IMR-90 (cell line): ENCODE data around the gene SPARC. TPM values are rescaled to one million over a fixed set of nuclear protein-coding genes. Genes with fewer than 3 reads are reported as not detected.

Source experiments
- ATAC-seq: fragments of 200-7000 bp; cut with Tn5 transposase; 2 replicates; pipeline ENCODE4 v1.9.1; 2020; ENCODE audit warnings: low read depth, mild to moderate bottlenecking, moderate library complexity
- BruUV-seq: library from RNA; stranded (reverse); fragments of 400-500 nt; replicated peaks from 2 replicates; lab custom pipeline; 2021; lab: Mats Ljungman, UMichigan
- CTCF ChIA-PET: fragments of 300-600 bp; formaldehyde crosslinking; extraction: SDS; loops from one replicate; lab custom pipeline; 2021; ENCODE audit warnings: antibody characterized with exemption; lab: Yijun Ruan, JAX
- POLR2A ChIA-PET: fragments of 300-600 bp; sonication (Branson Sonifier 250); formaldehyde crosslinking; loops from one replicate; lab custom pipeline; 2022; ENCODE audit warnings: antibody characterized with exemption; ENCODE audit not compliant: unreplicated experiment; lab: Charles Lee
- DNase-seq: peaks from one replicate; pipeline ENCODE4 v3.0.0; 2013
- H2AFZ ChIP-seq: replicated peaks from 2 replicates; pipeline ENCODE3; 2013; ENCODE audit warnings: low read length, mild to moderate bottlenecking; ENCODE audit not compliant: poor library complexity
- H2AK5ac ChIP-seq: 2 replicates; pipeline ENCODE4 v1.6.1; 2013; ENCODE audit warnings: low read depth, low read length, inconsistent platforms
- H2AK9ac ChIP-seq: replicated peaks from 2 replicates; pipeline ENCODE3; 2013; ENCODE audit warnings: mild to moderate bottlenecking, low read depth, low read length, moderate library complexity; ENCODE audit not compliant: poor library complexity
- H2BK120ac ChIP-seq: 2 replicates; pipeline ENCODE4 v1.6.1; 2013; ENCODE audit warnings: low read depth, low read length, inconsistent platforms
- H2BK15ac ChIP-seq: 3 replicates; pipeline ENCODE4 v1.6.1; 2013; ENCODE audit warnings: low read depth, low read length, inconsistent platforms
- H2BK20ac ChIP-seq: 2 replicates; pipeline ENCODE4 v1.6.1; 2013; ENCODE audit warnings: low read depth, mild to moderate bottlenecking, inconsistent platforms, low read length, moderate library complexity
- H2BK5ac ChIP-seq: 2 replicates; pipeline ENCODE4 v1.6.1; 2013; ENCODE audit warnings: mild to moderate bottlenecking, low read depth, low read length, inconsistent platforms; ENCODE audit not compliant: poor library complexity, severe bottlenecking
- H3K14ac ChIP-seq: replicated peaks from 2 replicates; pipeline ENCODE4 v1.6.1; 2013; ENCODE audit warnings: low read depth, low read length, inconsistent platforms
- H3K18ac ChIP-seq: 2 replicates; pipeline ENCODE4 v1.6.1; 2013; ENCODE audit warnings: low read depth, low read length, control low read depth
- H3K23ac ChIP-seq: 2 replicates; pipeline ENCODE4 v1.6.1; 2013; ENCODE audit warnings: low read depth, low read length, inconsistent platforms
- H3K27ac ChIP-seq: 2 replicates; pipeline ENCODE4 v1.5.1; 2013; ENCODE audit warnings: mild to moderate bottlenecking, control low read depth, low read length; ENCODE audit not compliant: insufficient read depth
- H3K27me3 ChIP-seq: 2 replicates; pipeline ENCODE4 v1.6.1; 2013; ENCODE audit warnings: low read length; ENCODE audit not compliant: control insufficient read depth, insufficient read depth
- H3K36me3 ChIP-seq: 2 replicates; pipeline ENCODE4 v1.6.1; 2013; ENCODE audit warnings: low read length, mixed read lengths; ENCODE audit not compliant: control insufficient read depth, insufficient read depth
- H3K4ac ChIP-seq: 2 replicates; pipeline ENCODE4 v1.6.1; 2013; ENCODE audit warnings: low read depth, low read length, inconsistent platforms
- H3K4me1 ChIP-seq: 2 replicates; pipeline ENCODE4 v1.6.1; 2013; ENCODE audit warnings: low read length, mixed read lengths; ENCODE audit not compliant: control insufficient read depth, insufficient read depth
- H3K4me2 ChIP-seq: 2 replicates; pipeline ENCODE4 v1.6.1; 2013; ENCODE audit warnings: low read depth, mild to moderate bottlenecking, control low read depth, low read length, moderate library complexity
- H3K4me3 ChIP-seq: 2 replicates; pipeline ENCODE4 v1.5.1; 2013; ENCODE audit warnings: low read depth, mild to moderate bottlenecking, control low read depth, low read length, moderate library complexity; ENCODE audit not compliant: insufficient read depth
- H3K56ac ChIP-seq: 2 replicates; pipeline ENCODE4 v1.6.1; 2013; ENCODE audit warnings: low read length, inconsistent platforms; ENCODE audit not compliant: insufficient read depth; ENCODE audit errors: extremely low read depth
- H3K79me1 ChIP-seq, 2 experiments: 2 replicates each; pipeline ENCODE4 v1.6.1; 2013; ENCODE audit warnings: low read length in 2 of 2, inconsistent platforms in 1 of 2, low read depth in 1 of 2
- H3K9ac ChIP-seq: 2 replicates; pipeline ENCODE4 v1.6.1; 2013; ENCODE audit warnings: low read depth, low read length, control low read depth
- H3K9me1 ChIP-seq: 2 replicates; pipeline ENCODE4 v1.6.1; 2013; ENCODE audit warnings: low read length, inconsistent platforms; ENCODE audit not compliant: insufficient read depth
- H3K9me3 ChIP-seq: 2 replicates; pipeline ENCODE4 v1.6.1; 2013; ENCODE audit warnings: low read length; ENCODE audit not compliant: control insufficient read depth, insufficient read depth
- H4K20me1 ChIP-seq: 2 replicates; pipeline ENCODE4 v1.6.1; 2013; ENCODE audit warnings: low read length, inconsistent platforms; ENCODE audit not compliant: insufficient read depth
- H4K5ac ChIP-seq: 2 replicates; pipeline ENCODE4 v1.6.1; 2013; ENCODE audit warnings: mild to moderate bottlenecking, low read depth, low read length, control low read depth
- H4K8ac ChIP-seq, 2 experiments: 2 replicates each; pipeline ENCODE4 v1.6.1; 2013; ENCODE audit warnings: low read depth in 2 of 2, low read length in 2 of 2, control low read depth in 1 of 2, inconsistent platforms in 1 of 2
- H4K91ac ChIP-seq: 2 replicates; pipeline ENCODE4 v1.6.1; 2013; ENCODE audit warnings: low read depth, low read length, inconsistent platforms; ENCODE audit not compliant: insufficient read depth
- BHLHE40 ChIP-seq: fragments of 150-350 bp; IDR thresholded peaks from 2 replicates; pipeline ENCODE4 v1.6.1; 2016; ENCODE audit warnings: mild to moderate bottlenecking, low read depth, low read length
- CEBPB ChIP-seq: IDR thresholded peaks from 2 replicates; pipeline ENCODE4 v1.6.1; 2012; ENCODE audit warnings: low read depth, low read length, improper control_type of control experiment
- CHD1 ChIP-seq: IDR thresholded peaks from 2 replicates; pipeline ENCODE4 v1.6.1; 2012; ENCODE audit warnings: low read depth, low read length, improper control_type of control experiment
- ELK1 ChIP-seq: fragments of 150-350 bp; IDR thresholded peaks from 2 replicates; pipeline ENCODE4 v1.6.1; 2016; ENCODE audit warnings: low read depth, mild to moderate bottlenecking, low read length, moderate library complexity, borderline replicate concordance
- FOS ChIP-seq: fragments of 150-350 bp; IDR thresholded peaks from 2 replicates; pipeline ENCODE4 v1.6.1; 2016; ENCODE audit warnings: low read depth, low read length
- MAFK ChIP-seq: IDR thresholded peaks from 2 replicates; pipeline ENCODE4 v1.6.1; 2012; ENCODE audit warnings: low read depth, low read length, improper control_type of control experiment
- MAZ ChIP-seq: IDR thresholded peaks from 2 replicates; pipeline ENCODE4 v1.6.1; 2012; ENCODE audit warnings: low read depth, mild to moderate bottlenecking, low read length, improper control_type of control experiment, moderate library complexity, borderline replicate concordance
- MXI1 ChIP-seq: IDR thresholded peaks from 2 replicates; pipeline ENCODE4 v1.6.1; 2012; ENCODE audit warnings: low read depth, mild to moderate bottlenecking, low read length, moderate library complexity, borderline replicate concordance
- NFE2L2 ChIP-seq: fragments of 150-350 bp; IDR thresholded peaks from 2 replicates; pipeline ENCODE4 v1.6.1; 2016; ENCODE audit warnings: low read depth, mild to moderate bottlenecking, low read length
- POLR2A ChIP-seq: IDR thresholded peaks from 2 replicates; pipeline ENCODE4 v1.6.1; 2012; ENCODE audit warnings: mild to moderate bottlenecking, low read depth, low read length
- RAD21 ChIP-seq: IDR thresholded peaks from 2 replicates; pipeline ENCODE4 v1.6.1; 2012; ENCODE audit warnings: low read length, improper control_type of control experiment
- RCOR1 ChIP-seq: IDR thresholded peaks from 2 replicates; pipeline ENCODE4 v1.6.1; 2012; ENCODE audit warnings: mild to moderate bottlenecking, low read length, improper control_type of control experiment; ENCODE audit not compliant: insufficient replicate concordance
- RFX5 ChIP-seq: IDR thresholded peaks from 2 replicates; pipeline ENCODE4 v1.8.0; 2012; ENCODE audit warnings: low read depth, mild to moderate bottlenecking, low read length, moderate library complexity
- SMC3 ChIP-seq: fragments of 150-350 bp; IDR thresholded peaks from 2 replicates; pipeline ENCODE4 v1.6.1; 2016; ENCODE audit warnings: low read depth, mild to moderate bottlenecking, antibody characterized with exemption, low read length, moderate library complexity
- WGBS, 2 experiments: methylation state at CpG; one replicate each; pipeline versions ENCODE4 v1.1.5 to v1.1.7; 2013; ENCODE audit warnings: missing lambda C conversion rate in 2 of 2; ENCODE audit not compliant: insufficient read length in 1 of 2; ENCODE audit errors: extremely low coverage in 2 of 2; 5-methylcytosine and 5-hydroxymethylcytosine counted together
- dilution Hi-C: fragments of 300-500 bp; cut with HindIII; formaldehyde crosslinking; loops from one replicate; pipeline ENCODE4 v1.14.3; 2018; ENCODE audit warnings: low sequenced_read_pairs; ENCODE audit not compliant: unreplicated experiment
- in situ Hi-C: fragments of 300-500 bp; cut with MboI; formaldehyde crosslinking; loops from 3 replicates; pipeline ENCODE4 v1.14.3; 2019; ENCODE audit warnings: low sequenced_read_pairs, inconsistent platforms, mixed read lengths
- intact Hi-C: fragments of 100-400 bp; cut with micrococcal nuclease; formaldehyde crosslinking; loops from 2 replicates; pipeline ENCODE4 v1.10.0; 2022
- polyA plus RNA-seq, 3 experiments: library from polyadenylated mRNA; depleted of rRNA; stranded (reverse); fragments of >200 nt; gene quantifications; 2 replicates each; pipeline ENCODE4 v1.2.3, GENCODE V29; 2012; ENCODE audit warnings: low replicate concordance in 1 of 3
- total RNA-seq: library from RNA; depleted of rRNA; stranded (reverse); fragments of >200 nt; gene quantifications from 2 replicates; pipeline ENCODE4 v1.2.3, GENCODE V29; 2012
- TF ChIP-seq, protein P1 (sequence below): fragments of 150-350 bp; IDR thresholded peaks from 2 replicates; pipeline ENCODE4 v1.6.1; 2017; ENCODE audit warnings: mild to moderate bottlenecking, antibody characterized with exemption, low read length, low read depth
- TF ChIP-seq, protein P2 (sequence below): conservative IDR thresholded peaks from 2 replicates; pipeline ENCODE4 v1.5.1; 2012; ENCODE audit warnings: mild to moderate bottlenecking, low read depth, low read length, improper control_type of control experiment

The SPARC gene
- total and polyA plus RNA-seq, 2 of the 4 experiments (the other 2 are of a cell fraction) = 1,186 to 4,692 TPM

GRCh38 chr5:151614565-151614964 lies 72.2 kb downstream of the SPARC start:
- no peak overlapping the region for H2AFZ ChIP-seq
- H4K5ac ChIP-seq = no peak overlapping the region
- POLR2A ChIA-PET = no interaction called here
- no peak overlapping the region for H2BK5ac ChIP-seq
- no peaks in the 10 kb centered on the region for H3K79me1 ChIP-seq
- ATAC-seq = no peak
- H3K9me1 ChIP-seq = no peaks in the 10 kb centered on the region
- TF ChIP-seq MAFK (no peak), FOS (no peak), RFX5 (no peak), RCOR1 (no peak), RAD21 (no peak), BHLHE40 (no peak), MAZ (no peak), CHD1 (no peak), ELK1 (no peak), SMC3 (no peak), POLR2A (no peak), MXI1 (no peak), NFE2L2 (no peak), CEBPB (no peak)
- TF ChIP-seq, protein P1, sequence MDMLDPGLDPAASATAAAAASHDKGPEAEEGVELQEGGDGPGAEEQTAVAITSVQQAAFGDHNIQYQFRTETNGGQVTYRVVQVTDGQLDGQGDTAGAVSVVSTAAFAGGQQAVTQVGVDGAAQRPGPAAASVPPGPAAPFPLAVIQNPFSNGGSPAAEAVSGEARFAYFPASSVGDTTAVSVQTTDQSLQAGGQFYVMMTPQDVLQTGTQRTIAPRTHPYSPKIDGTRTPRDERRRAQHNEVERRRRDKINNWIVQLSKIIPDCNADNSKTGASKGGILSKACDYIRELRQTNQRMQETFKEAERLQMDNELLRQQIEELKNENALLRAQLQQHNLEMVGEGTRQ = no peak
- TF ChIP-seq, protein P2, sequence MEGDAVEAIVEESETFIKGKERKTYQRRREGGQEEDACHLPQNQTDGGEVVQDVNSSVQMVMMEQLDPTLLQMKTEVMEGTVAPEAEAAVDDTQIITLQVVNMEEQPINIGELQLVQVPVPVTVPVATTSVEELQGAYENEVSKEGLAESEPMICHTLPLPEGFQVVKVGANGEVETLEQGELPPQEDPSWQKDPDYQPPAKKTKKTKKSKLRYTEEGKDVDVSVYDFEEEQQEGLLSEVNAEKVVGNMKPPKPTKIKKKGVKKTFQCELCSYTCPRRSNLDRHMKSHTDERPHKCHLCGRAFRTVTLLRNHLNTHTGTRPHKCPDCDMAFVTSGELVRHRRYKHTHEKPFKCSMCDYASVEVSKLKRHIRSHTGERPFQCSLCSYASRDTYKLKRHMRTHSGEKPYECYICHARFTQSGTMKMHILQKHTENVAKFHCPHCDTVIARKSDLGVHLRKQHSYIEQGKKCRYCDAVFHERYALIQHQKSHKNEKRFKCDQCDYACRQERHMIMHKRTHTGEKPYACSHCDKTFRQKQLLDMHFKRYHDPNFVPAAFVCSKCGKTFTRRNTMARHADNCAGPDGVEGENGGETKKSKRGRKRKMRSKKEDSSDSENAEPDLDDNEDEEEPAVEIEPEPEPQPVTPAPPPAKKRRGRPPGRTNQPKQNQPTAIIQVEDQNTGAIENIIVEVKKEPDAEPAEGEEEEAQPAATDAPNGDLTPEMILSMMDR = no peak
- no peak overlapping the region for H3K9ac ChIP-seq
- H2BK20ac ChIP-seq = no peak overlapping the region
- no peaks in the 10 kb centered on the region for H3K36me3 ChIP-seq
- H3K4me2 ChIP-seq = no peak overlapping the region
- H3K18ac ChIP-seq = no peak overlapping the region
- in situ Hi-C loops = no loop called here
- no peaks in the 10 kb centered on the region for H3K4me1 ChIP-seq
- H3K4me3 ChIP-seq = no peak overlapping the region
- intact Hi-C loops = no loop called here
- DNase-seq = no peak
- no peak overlapping the region for H2AK5ac ChIP-seq
- H3K14ac ChIP-seq = no peak overlapping the region
- H3K4ac ChIP-seq = no peak overlapping the region
- no peak overlapping the region for H2BK120ac ChIP-seq
- H3K23ac ChIP-seq = no peak overlapping the region
- CTCF ChIA-PET = interaction anchor here (1.1 kb wide), 1 partner anchor 27 kb away, joined by 4 read pairs; no protein-coding TSS in a partner anchor
- no peak overlapping the region for H2AK9ac ChIP-seq
- no peak overlapping the region for H2BK15ac ChIP-seq
- H4K91ac ChIP-seq = no peak overlapping the region
- no peak overlapping the region for H3K56ac ChIP-seq
- no TSS peak for BruUV-seq
- no peak overlapping the region for H3K27ac ChIP-seq
- dilution Hi-C loops = no loop called here
- H3K9me3 ChIP-seq = 0 out of 2 replicates have a peak, but pooled peaks cover 1% of the 10 kb centered on the region
- 43% methylated on average over 4 of the region's 7 CpGs; no CpG with 5 or more reads in 1 of the 2 experiments for WGBS, 2 experiments
- H3K27me3 ChIP-seq = peaks cover 7% of the 10 kb centered on the region; the same call in 1 of the 2 replicates
- H4K20me1 ChIP-seq = no peaks in the 10 kb centered on the region
- H4K8ac ChIP-seq = no peak overlapping the region
